ENCODE data around the gene UBXN10. TPM values are rescaled to one million over a fixed set of nuclear protein-coding genes. Genes with fewer than 3 reads are reported as not detected.

UBXN10 gene
- total and polyA plus RNA-seq, 2 of the 4 experiments (the other 2 are of a cell fraction): not detected

- H3K56ac ChIP-seq (ENCODE audit: extremely low read depth, insufficient read depth, low read length): no peak overlapping the region
- peaks cover 32% of the 10 kb centered on the region for H3K27me3 ChIP-seq (ENCODE audit: control insufficient read depth, insufficient read depth, low read length)
- dilution Hi-C loops (cut with HindIII; ENCODE audit: low sequenced_read_pairs, unreplicated experiment): no loop called here
- H4K91ac ChIP-seq (ENCODE audit: insufficient read depth, low read depth, low read length): no peak overlapping the region
- no peak overlapping the region for H2BK5ac ChIP-seq (ENCODE audit: low read depth, low read length, poor library complexity, severe bottlenecking)
- no peaks in the 10 kb centered on the region for H4K20me1 ChIP-seq (ENCODE audit: insufficient read depth, low read length)
- H3K9me3 ChIP-seq (ENCODE audit: control insufficient read depth, insufficient read depth, low read length): no peaks in the 10 kb centered on the region
- POLR2A ChIA-PET (ENCODE audit: unreplicated experiment): interaction anchor here (0.5 kb wide), 1 partner anchor 100 kb away, joined by 4 read pairs; no protein-coding TSS in a partner anchor
- no peak overlapping the region for H4K8ac ChIP-seq (ENCODE audit: low read depth in 2 of 2, low read length in 2 of 2)
- H2BK15ac ChIP-seq (ENCODE audit: low read depth, low read length): no peak overlapping the region
- DNase-seq: peak; percentile 38
- no peak overlapping the region for H4K5ac ChIP-seq (ENCODE audit: low read depth, low read length)
- H3K9ac ChIP-seq (ENCODE audit: low read depth, low read length): no peak overlapping the region
- H3K23ac ChIP-seq (ENCODE audit: low read depth, low read length): no peak overlapping the region
- no peaks in the 10 kb centered on the region for H3K9me1 ChIP-seq (ENCODE audit: insufficient read depth, low read length)
- no peak overlapping the region for H3K14ac ChIP-seq (replicated peaks; ENCODE audit: low read depth, low read length)
- intact Hi-C loops (cut with micrococcal nuclease): loop anchor here (1.0 kb wide), 1 partner anchor 260 kb away; no protein-coding TSS in a partner anchor
- H3K79me1 ChIP-seq (ENCODE audit: low read depth in 1 of 2, low read length in 2 of 2): no peaks in the 10 kb centered on the region
- BruUV-seq (replicated peaks): no TSS peak
- no peak overlapping the region for H3K4ac ChIP-seq (ENCODE audit: low read depth, low read length)
- no peaks in the 10 kb centered on the region for H3K36me3 ChIP-seq (ENCODE audit: control insufficient read depth, insufficient read depth, low read length)
- H2AK9ac ChIP-seq (replicated peaks; ENCODE audit: low read depth, low read length, poor library complexity): no peak overlapping the region
- no peak overlapping the region for H3K27ac ChIP-seq (ENCODE audit: insufficient read depth, low read length)
- H2BK20ac ChIP-seq (ENCODE audit: low read depth, low read length): no peak overlapping the region
- 0 out of 2 replicates have a peak, but pooled peaks cover 2% of the 10 kb centered on the region for H3K4me1 ChIP-seq (ENCODE audit: control insufficient read depth, insufficient read depth, low read length)
- H3K4me2 ChIP-seq (ENCODE audit: low read depth, low read length): no peak overlapping the region
- CTCF ChIA-PET: interaction anchor here (0.6 to 1.5 kb wide), 4 partner anchors 8 to 856 kb away, joined by 3 to 5 read pairs (median 3); no protein-coding TSS in a partner anchor
- H3K4me3 ChIP-seq (ENCODE audit: insufficient read depth, low read depth, low read length): no peak overlapping the region
- in situ Hi-C loops (cut with MboI; ENCODE audit: low sequenced_read_pairs): no loop called here
- WGBS, 2 experiments (ENCODE audit: extremely low coverage in 2 of 2, insufficient read length in 1 of 2): 0% methylated on average over 1 of the region's 3 CpGs; no CpG with 5 or more reads in 1 of the 2 experiments
- H2AFZ ChIP-seq (replicated peaks; ENCODE audit: low read length, poor library complexity): no peak overlapping the region
- no peak overlapping the region for H2AK5ac ChIP-seq (ENCODE audit: low read depth, low read length)
- no peak overlapping the region for H3K18ac ChIP-seq (ENCODE audit: low read depth, low read length)
- no peak for TF ChIP-seq MAZ (IDR thresholded peaks at IDR 0.05; ENCODE audit: borderline replicate concordance, low read depth, low read length)
- no peak for TF ChIP-seq RCOR1 (IDR thresholded peaks at IDR 0.05; ENCODE audit: insufficient replicate concordance, low read length)
- TF ChIP-seq CHD1 (IDR thresholded peaks at IDR 0.05; ENCODE audit: low read depth, low read length): no peak
- peak; percentile 42 for TF ChIP-seq CTCF (conservative IDR thresholded peaks at IDR 0.05; ENCODE audit: low read depth, low read length)
- no peak for TF ChIP-seq USF2 (IDR thresholded peaks at IDR 0.05; ENCODE audit: low read depth, low read length)
- no peak for TF ChIP-seq MAFK (IDR thresholded peaks at IDR 0.05; ENCODE audit: low read depth, low read length)
- no peak for TF ChIP-seq FOS (IDR thresholded peaks at IDR 0.05; ENCODE audit: low read depth, low read length)
- TF ChIP-seq POLR2A (IDR thresholded peaks at IDR 0.05; ENCODE audit: low read depth, low read length): no peak
- TF ChIP-seq MXI1 (IDR thresholded peaks at IDR 0.05; ENCODE audit: borderline replicate concordance, low read depth, low read length): no peak
- TF ChIP-seq BHLHE40 (IDR thresholded peaks at IDR 0.05; ENCODE audit: low read depth, low read length): no peak
- no peak for TF ChIP-seq ELK1 (IDR thresholded peaks at IDR 0.05; ENCODE audit: borderline replicate concordance, low read depth, low read length)
- no peak for TF ChIP-seq CEBPB (IDR thresholded peaks at IDR 0.05; ENCODE audit: low read depth, low read length)
- no peak for TF ChIP-seq RFX5 (IDR thresholded peaks at IDR 0.05; ENCODE audit: low read depth, low read length)
- TF ChIP-seq SMC3 (IDR thresholded peaks at IDR 0.05; ENCODE audit: low read depth, low read length): peak; percentile 17; the same call in 1 of the 2 replicates
- TF ChIP-seq NFE2L2 (IDR thresholded peaks at IDR 0.05; ENCODE audit: low read depth, low read length): no peak
- peak; percentile 26 for TF ChIP-seq RAD21 (IDR thresholded peaks at IDR 0.05; ENCODE audit: low read length)
- ATAC-seq (ENCODE audit: low read depth): peak; percentile 77
- no peak overlapping the region for H2BK120ac ChIP-seq (ENCODE audit: low read depth, low read length)
Observed at GRCh38 chr1:20233394-20233793, 47.5 kb downstream of the UBXN10 start.

All from IMR-90 (cell line).